Mesendoderm (in vitro differentiated cells): ENCODE data around the gene TCF7L2.

ENCODE experiments used
- DNase-seq: peaks from one replicate; pipeline ENCODE4 v3.0.0; 2013
- H2AK5ac ChIP-seq: 2 replicates; pipeline ENCODE4 v1.6.1; 2013; ENCODE audit warnings: low read length, inconsistent platforms
- H2BK120ac ChIP-seq: 2 replicates; pipeline ENCODE4 v1.6.1; 2013; ENCODE audit warnings: low read depth, mild to moderate bottlenecking, low read length, moderate library complexity, mixed read lengths
- H2BK15ac ChIP-seq: replicated peaks from 2 replicates; pipeline ENCODE4 v1.6.1; 2013; ENCODE audit warnings: low read depth, mild to moderate bottlenecking, moderate library complexity
- H2BK5ac ChIP-seq: 2 replicates; pipeline ENCODE4 v1.6.1; 2013; ENCODE audit warnings: low read length, inconsistent platforms
- H3K18ac ChIP-seq: 2 replicates; pipeline ENCODE4 v1.6.1; 2013; ENCODE audit warnings: mild to moderate bottlenecking, low read length, mixed read lengths
- H3K23ac ChIP-seq: one replicate; pipeline ENCODE4 v1.6.1; 2013; ENCODE audit warnings: low read length
- H3K27ac ChIP-seq: 2 replicates; pipeline ENCODE4 v1.5.1; 2013; ENCODE audit warnings: low read depth, mild to moderate bottlenecking, inconsistent platforms, low read length, moderate library complexity
- H3K27me3 ChIP-seq: 2 replicates; pipeline ENCODE4 v1.6.1; 2013; ENCODE audit warnings: low read length, control low read depth, mild to moderate bottlenecking, inconsistent platforms; ENCODE audit not compliant: insufficient read depth, poor library complexity
- H3K36me3 ChIP-seq: 2 replicates; pipeline ENCODE4 v1.6.1; 2013; ENCODE audit warnings: low read length, inconsistent platforms; ENCODE audit not compliant: control insufficient read depth, insufficient read depth
- H3K4ac ChIP-seq: one replicate; pipeline ENCODE4 v1.6.1; 2013; ENCODE audit warnings: low read depth, mild to moderate bottlenecking, low read length, moderate library complexity
- H3K4me1 ChIP-seq: 2 replicates; pipeline ENCODE4 v1.6.1; 2013; ENCODE audit warnings: low read depth, low read length, inconsistent platforms; ENCODE audit not compliant: control insufficient read depth
- H3K4me2 ChIP-seq: 2 replicates; pipeline ENCODE4 v1.6.1; 2013; ENCODE audit warnings: low read length
- H3K4me3 ChIP-seq: 2 replicates; pipeline ENCODE4 v1.5.1; 2013; ENCODE audit warnings: mild to moderate bottlenecking, low read length
- H3K56ac ChIP-seq: one replicate; pipeline ENCODE4 v1.6.1; 2013; ENCODE audit warnings: low read length
- H3K79me1 ChIP-seq: 2 replicates; pipeline ENCODE4 v1.6.1; 2013; ENCODE audit warnings: low read length, inconsistent platforms
- H3K79me2 ChIP-seq: 2 replicates; pipeline ENCODE4 v1.6.1; 2013; ENCODE audit warnings: mild to moderate bottlenecking, low read length; ENCODE audit not compliant: control insufficient read depth, insufficient read depth
- H3K9ac ChIP-seq: 2 replicates; pipeline ENCODE4 v1.6.1; 2013; ENCODE audit warnings: low read length, inconsistent platforms
- H4K5ac ChIP-seq: one replicate; pipeline ENCODE4 v1.6.1; 2013; ENCODE audit warnings: low read length
- H4K8ac ChIP-seq: one replicate; pipeline ENCODE4 v1.6.1; 2013; ENCODE audit warnings: low read depth, mild to moderate bottlenecking, control low read depth, low read length, moderate library complexity
- WGBS: extraction: QIAGEN DNeasy Blood & Tissue Kit; methylation state at CpG from one replicate; pipeline ENCODE4 v1.1.7; 2013; ENCODE audit warnings: low lambda C conversion rate, missing lambda C conversion rate; ENCODE audit not compliant: insufficient coverage; ENCODE audit errors: extremely low coverage; 5-methylcytosine and 5-hydroxymethylcytosine counted together

TCF7L2 gene

DNA sequence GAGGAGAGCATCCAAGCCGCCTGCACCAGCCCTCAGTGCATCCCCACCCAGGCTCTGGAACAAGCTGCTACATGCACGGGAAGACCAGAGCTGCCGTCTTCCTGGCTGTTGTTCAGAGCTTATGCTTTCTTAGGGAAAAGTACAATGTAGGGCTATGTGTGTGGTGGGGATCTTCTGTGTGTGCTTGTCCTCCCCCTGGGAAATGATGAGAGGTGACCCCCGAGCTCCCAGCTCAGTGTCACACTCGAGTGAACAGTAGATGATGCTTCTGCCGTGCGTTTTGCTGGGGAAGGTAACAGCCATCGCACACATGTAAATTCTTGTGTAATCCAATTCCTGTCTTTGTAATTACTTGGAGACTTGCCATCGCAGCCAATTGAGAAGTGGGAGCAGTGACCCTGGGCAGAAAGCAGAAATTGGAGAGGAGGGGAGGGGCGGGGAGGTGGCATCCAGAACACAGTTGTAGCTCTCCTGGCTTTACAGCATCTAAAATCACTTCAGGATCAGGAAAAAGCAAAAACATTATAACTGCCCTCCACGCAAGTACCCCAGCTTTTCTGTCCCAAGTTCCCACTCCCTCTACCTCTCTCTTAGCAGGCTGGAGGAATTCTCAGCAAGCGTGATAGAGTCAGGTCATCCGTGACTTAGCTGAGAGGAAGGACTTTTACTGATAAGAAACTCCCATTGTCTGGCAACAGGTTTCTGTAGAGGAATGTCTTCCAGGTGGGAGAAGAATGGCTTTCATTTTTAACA lies 149.6 kb downstream of the TCF7L2 start:
- Histone ChIP-seq H3K4me3 (no peak overlapping the region), H3K18ac (no peak overlapping the region), H3K4me2 (no peak overlapping the region), H2BK5ac (no peak overlapping the region), H3K4me1 (peaks cover 9% of the 10 kb centered on the region), H3K79me1 (peaks cover 13% of the 10 kb centered on the region), H2BK120ac (no peak overlapping the region), H3K4ac (no peak overlapping the region), H3K23ac (no peak overlapping the region), H4K8ac (no peak overlapping the region), H3K79me2 (no peaks in the 10 kb centered on the region), H3K56ac (no peak overlapping the region), H3K36me3 (no peaks in the 10 kb centered on the region), H3K27me3 (no peaks in the 10 kb centered on the region), H2BK15ac (no peak overlapping the region), H4K5ac (no peak overlapping the region), H2AK5ac (no peak overlapping the region), H3K27ac (no peak overlapping the region), H3K9ac (no peak overlapping the region)
- peak; percentile 89 for DNase-seq
- WGBS: no CpG with 5 or more reads among the region's 13 CpGs

DNA sequence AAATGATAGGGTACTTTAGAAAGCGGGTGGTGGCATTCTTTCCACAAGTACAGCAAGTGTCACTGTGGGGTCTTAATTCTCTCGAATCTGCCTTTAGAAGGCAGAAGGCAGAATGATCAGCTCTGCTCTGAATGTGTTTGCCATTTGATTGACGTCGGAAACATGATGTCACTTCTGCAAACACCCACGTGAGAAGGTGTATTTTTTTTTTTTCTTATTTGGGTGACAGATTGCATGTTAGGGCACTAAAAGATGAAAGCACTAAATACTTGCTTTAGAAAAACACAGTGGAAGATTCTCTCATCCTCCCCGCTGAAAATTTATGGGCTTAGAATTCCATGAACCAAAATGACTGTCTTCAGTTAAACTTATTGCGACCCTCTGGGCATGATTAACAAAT lies 150.2 kb downstream of the TCF7L2 start:
- Histone ChIP-seq H2BK120ac (no peak overlapping the region), H3K27me3 (no peaks in the 10 kb centered on the region), H3K27ac (no peak overlapping the region), H3K4ac (no peak overlapping the region), H3K18ac (no peak overlapping the region), H3K36me3 (no peaks in the 10 kb centered on the region), H3K4me1 (peaks cover 13% of the 10 kb centered on the region), H4K8ac (no peak overlapping the region), H3K79me2 (no peaks in the 10 kb centered on the region), H2AK5ac (no peak overlapping the region), H3K56ac (no peak overlapping the region), H4K5ac (no peak overlapping the region), H2BK5ac (no peak overlapping the region), H3K9ac (no peak overlapping the region), H3K23ac (no peak overlapping the region), H3K79me1 (peaks cover 14% of the 10 kb centered on the region), H3K4me3 (no peak overlapping the region), H3K4me2 (no peak overlapping the region), H2BK15ac (no peak overlapping the region)
- DNase-seq: no peak
- WGBS: no CpG with 5 or more reads among the region's 7 CpGs

DNA sequence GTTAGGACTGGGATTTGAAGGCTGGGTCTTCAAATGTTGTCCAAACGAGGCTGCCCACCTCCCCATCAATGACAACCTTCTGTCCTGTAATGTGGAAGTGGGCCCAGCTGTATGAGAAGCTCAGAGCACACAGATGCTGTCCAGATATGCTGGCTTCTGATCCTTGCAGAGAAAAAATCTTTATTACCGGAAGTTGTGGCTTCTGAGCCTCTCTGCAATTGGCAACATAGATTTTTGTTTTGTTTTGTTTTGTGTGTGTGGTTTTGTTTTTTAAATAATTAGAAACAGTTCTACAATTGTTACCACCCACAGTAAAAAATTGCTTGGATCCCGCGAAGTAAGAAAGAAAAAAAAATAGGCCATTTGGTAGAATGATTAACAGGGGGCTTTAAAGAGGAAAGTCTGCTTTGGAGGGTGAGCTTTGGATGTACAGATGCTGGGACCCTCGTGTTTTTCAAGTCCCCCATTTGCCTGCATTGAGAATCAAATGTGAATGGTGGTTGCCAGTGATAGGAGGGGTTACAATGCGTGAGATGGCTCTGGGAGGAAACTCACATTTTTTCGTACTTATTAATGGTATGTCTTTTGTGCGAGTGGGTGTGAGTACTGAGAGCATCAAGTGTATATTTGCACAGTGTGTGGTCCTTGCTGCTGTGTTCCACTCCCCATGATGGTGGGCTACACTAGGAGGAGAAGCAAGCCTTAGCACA lies 153.2 kb downstream of the TCF7L2 start:
- H3K4ac ChIP-seq: no peak overlapping the region
- H3K23ac ChIP-seq: no peak overlapping the region
- H2BK5ac ChIP-seq: no peak overlapping the region
- peaks cover 9% of the 10 kb centered on the region for H3K79me1 ChIP-seq
- H3K9ac ChIP-seq: no peak overlapping the region
- H3K79me2 ChIP-seq: no peaks in the 10 kb centered on the region
- H3K4me3 ChIP-seq: no peak overlapping the region
- no peak overlapping the region for H2BK120ac ChIP-seq
- no peak overlapping the region for H4K5ac ChIP-seq
- no CpG with 5 or more reads among the region's 8 CpGs for WGBS
- H3K4me2 ChIP-seq: no peak overlapping the region
- no peak overlapping the region for H3K18ac ChIP-seq
- H3K56ac ChIP-seq: no peak overlapping the region
- H4K8ac ChIP-seq: no peak overlapping the region
- no peaks in the 10 kb centered on the region for H3K36me3 ChIP-seq
- no peaks in the 10 kb centered on the region for H3K27me3 ChIP-seq
- H3K27ac ChIP-seq: no peak overlapping the region
- DNase-seq: no peak
- peaks cover 18% of the 10 kb centered on the region for H3K4me1 ChIP-seq
- H2AK5ac ChIP-seq: no peak overlapping the region
- H2BK15ac ChIP-seq: no peak overlapping the region

DNA sequence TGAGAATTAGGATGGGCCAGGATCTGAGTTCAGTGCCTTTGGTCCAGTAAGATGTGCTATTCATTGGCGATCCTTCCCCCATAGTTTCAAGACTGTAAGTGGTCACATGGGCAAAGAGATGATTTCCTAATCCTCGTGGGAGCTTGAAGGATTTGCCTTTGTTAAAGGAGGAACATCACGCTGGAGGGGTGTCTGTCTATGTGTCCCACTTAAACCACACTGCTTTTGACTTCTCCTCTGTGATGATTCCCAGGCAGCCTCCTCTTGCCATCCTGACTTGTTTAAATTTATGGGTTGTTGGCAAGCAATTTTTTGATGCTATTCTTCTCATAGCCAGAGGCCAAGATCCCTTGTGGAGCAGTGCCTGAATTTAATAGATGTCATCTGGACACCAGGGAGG lies 154.0 kb downstream of the TCF7L2 start:
- no peak overlapping the region for H2AK5ac ChIP-seq
- no peak overlapping the region for H3K4me2 ChIP-seq
- no peak overlapping the region for H3K9ac ChIP-seq
- no CpG with 5 or more reads among the region's 3 CpGs for WGBS
- H2BK120ac ChIP-seq: no peak overlapping the region
- H4K8ac ChIP-seq: no peak overlapping the region
- H3K56ac ChIP-seq: no peak overlapping the region
- H3K4ac ChIP-seq: no peak overlapping the region
- no peak overlapping the region for H2BK5ac ChIP-seq
- H3K79me2 ChIP-seq: peaks cover 2% of the 10 kb centered on the region
- H3K4me3 ChIP-seq: no peak overlapping the region
- no peak overlapping the region for H3K23ac ChIP-seq
- H3K4me1 ChIP-seq: peaks cover 18% of the 10 kb centered on the region
- H3K27me3 ChIP-seq: no peaks in the 10 kb centered on the region
- H3K36me3 ChIP-seq: no peaks in the 10 kb centered on the region
- H4K5ac ChIP-seq: no peak overlapping the region
- no peak overlapping the region for H3K27ac ChIP-seq
- no peak for DNase-seq
- peaks cover 11% of the 10 kb centered on the region for H3K79me1 ChIP-seq
- H2BK15ac ChIP-seq: no peak overlapping the region
- no peak overlapping the region for H3K18ac ChIP-seq

DNA sequence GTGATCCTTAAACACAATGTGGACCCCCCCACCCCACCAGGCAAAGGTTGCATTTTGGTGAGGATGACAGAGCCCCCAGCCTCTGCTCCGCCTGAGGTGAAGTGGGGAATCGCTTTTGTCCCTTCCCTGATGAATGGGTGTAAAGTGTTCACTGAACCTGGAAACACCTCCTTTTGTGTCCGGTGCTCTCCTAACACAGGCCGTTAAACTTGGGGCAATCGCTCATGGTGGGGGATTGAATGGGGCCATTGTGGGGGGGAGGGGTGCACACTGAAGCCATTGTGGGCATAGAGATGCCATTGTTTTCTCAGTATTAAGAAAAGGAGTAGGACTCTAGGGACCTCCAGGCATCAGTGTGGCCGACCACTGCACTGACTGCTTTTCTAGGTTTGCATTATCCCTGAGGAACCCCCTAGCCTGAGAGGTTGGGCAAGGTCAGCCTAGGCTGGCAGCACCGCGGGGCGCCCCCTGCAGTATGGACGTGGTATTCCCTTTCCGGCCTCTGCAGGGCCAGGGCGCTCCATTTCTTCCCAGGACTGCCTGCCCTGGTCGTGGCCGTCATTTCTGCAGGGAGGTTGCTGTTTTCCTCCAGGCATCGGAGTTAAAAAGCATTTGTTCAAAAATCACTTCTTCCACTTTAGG lies 158.3 kb downstream of the TCF7L2 start:
- Histone ChIP-seq H2BK120ac (no peak overlapping the region), H3K79me1 (peaks cover 11% of the 10 kb centered on the region), H3K18ac (no peak overlapping the region), H3K4me1 (peaks cover 12% of the 10 kb centered on the region), H3K4ac (no peak overlapping the region), H3K27me3 (no peaks in the 10 kb centered on the region), H3K4me3 (no peak overlapping the region), H3K56ac (no peak overlapping the region), H3K36me3 (no peaks in the 10 kb centered on the region), H3K27ac (no peak overlapping the region), H3K23ac (no peak overlapping the region), H2AK5ac (no peak overlapping the region), H4K8ac (no peak overlapping the region), H2BK5ac (no peak overlapping the region), H3K4me2 (no peak overlapping the region), H3K79me2 (peaks cover 2% of the 10 kb centered on the region), H4K5ac (no peak overlapping the region), H3K9ac (no peak overlapping the region), H2BK15ac (no peak overlapping the region)
- DNase-seq: peak; percentile 79
- WGBS: no CpG with 5 or more reads among the region's 15 CpGs
